Measurements from ENCODE around the gene HTT.

GRCh38 chr4:3248178-3248480 is 173.6 kb downstream of the HTT start:
- TF ChIP-seq CTCF (conservative IDR thresholded peaks at IDR 0.05; ENCODE audit: low read depth, low read length) (no peak), EZH2 (IDR thresholded peaks at IDR 0.05; ENCODE audit: low read length, unreplicated experiment) (no peak)
